Stimulated activated CD4-positive, alpha-beta T cell treated with anti-CD3 and anti-CD28 coated beads, Interleukin-12 subunit alpha, Interleukin-12 subunit beta, amount 100 ng/mL, for 24 hours (primary cell): ENCODE measurements around the gene MYO1E.
"Not testable (repeated sequence)": the region's sequence is repeated elsewhere in the genome, so short reads cannot be mapped to it uniquely, and the experiment has no call there.

Experiments used
- DNase-seq, 2 experiments: peaks; one replicate each; pipeline ENCODE4 v3.0.0-alpha.2; 2020; ENCODE audit warnings: low read depth in 2 of 2

MYO1E gene

DNA sequence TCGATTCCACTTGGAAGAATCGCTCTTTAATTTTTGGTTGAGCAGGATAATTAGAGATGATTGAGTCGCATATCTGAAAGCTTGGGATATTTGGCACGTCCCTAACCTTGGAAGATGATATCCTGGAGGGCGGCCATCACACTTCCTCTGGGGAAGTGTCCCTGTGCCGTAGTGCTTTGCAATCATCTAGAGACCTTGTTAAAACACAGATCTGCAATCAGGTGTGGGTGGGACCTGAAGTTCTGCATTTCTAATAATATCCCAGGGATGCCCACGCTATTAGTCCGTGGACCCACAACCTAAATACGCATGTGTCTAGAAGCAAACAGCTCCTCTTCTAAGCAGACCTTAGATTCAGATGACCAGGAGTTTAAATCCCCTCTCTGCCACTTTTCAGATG, 20.5 kb downstream of the MYO1E start:
- no peak for DNase-seq

DNA sequence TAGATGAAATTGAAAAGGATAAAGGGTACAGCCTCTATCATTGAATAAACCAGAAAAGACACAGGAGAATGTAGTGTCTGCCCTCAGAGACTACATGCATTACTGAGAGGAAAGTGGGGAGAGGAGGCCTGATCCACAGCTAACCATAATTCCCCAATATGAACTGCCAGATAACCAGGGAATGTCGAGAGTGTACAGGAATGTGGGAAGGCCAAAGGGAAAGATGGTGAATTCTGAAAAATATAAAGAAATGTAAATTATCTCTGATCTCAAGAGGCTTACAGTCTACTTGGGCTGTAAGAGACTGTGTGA, 22.3 kb downstream of the MYO1E start:
- no peak for DNase-seq

DNA sequence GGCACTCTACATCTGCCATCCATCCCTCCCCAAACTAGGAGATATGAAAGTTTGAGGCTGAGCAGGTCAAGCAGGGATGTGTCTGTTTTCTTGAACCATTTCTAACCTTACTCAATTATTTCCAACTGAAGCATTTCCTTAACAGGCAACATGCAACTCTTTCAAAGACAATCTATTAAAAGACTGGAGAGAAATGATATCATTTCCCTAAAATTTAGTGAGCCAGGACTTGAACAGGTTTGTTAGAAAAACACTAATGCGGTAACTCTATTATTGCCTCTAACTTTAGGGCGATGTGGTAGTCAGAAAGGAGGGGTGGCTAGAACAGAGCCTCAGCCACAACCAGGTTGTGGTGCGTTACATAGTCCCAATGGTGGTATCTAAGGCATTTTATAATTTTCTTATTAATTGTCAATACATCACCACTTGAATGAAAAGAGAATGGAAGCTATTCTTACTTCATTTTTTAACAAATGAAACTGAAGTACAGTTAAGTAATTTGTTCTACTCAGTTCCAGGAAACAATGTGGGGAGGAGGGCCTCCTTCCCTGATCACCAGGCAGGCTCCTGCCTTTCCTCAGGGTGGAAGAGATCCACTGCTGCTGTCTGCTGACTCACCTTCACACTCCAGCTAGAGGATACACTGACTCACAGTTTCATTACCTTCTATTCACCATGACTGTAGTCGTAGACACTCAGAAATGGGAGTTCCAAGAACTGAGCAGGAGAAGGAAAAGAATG, 22.8 kb downstream of the MYO1E start:
- peak in 1 of 2 experiments; percentile 21 for DNase-seq

DNA sequence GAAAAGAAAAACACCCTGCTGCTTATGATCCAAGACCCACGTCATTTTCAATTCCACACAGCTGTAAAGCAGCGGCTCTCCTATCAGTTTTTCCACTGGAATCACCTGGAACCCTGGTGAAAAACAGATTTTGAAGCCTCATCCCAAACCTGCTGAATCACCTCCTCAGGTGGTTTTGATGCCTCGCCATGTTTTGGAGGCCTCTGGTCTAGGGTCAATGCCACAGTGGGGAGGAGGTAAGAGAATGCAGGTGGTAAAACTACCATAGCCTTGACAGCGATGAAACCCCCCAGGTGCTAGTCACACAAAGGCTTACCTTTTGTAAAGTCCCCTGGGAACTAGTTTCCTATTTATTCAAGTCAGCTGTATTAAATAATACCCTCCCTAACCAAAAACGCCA, 24.8 kb downstream of the MYO1E start:
- no peak for DNase-seq

GRCh38 chr15:59346951-59347350, 25.7 kb downstream of the MYO1E start:
- no peak for DNase-seq

GRCh38 chr15:59345326-59345725, 27.3 kb downstream of the MYO1E start:
- DNase-seq, result no peak

DNA sequence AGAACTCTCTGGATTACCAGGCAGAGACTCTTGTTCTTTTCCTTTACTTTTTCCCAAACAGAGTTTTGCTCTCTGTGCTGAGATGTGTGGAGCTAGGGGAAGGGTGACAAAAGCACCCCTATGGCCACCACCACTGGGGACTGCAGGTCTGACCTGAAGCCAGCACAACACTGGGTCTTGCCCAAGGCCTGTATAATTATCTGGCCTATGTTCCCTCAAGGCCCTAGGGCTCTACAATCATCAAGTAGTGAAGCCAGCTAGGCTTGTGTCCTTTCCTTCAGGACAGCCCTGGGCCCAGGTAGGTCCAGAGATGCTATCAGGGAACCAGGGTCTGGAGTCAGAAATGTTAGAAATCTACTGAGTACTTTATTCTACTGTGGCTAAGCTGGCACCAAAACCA, 28.4 kb downstream of the MYO1E start:
- DNase-seq, result no peak

GRCh38 chr15:59340325-59340724, 32.3 kb downstream of the MYO1E start:
- no peak for DNase-seq

GRCh38 chr15:59339252-59339672, 33.4 kb downstream of the MYO1E start:
- no peak for DNase-seq

GRCh38 chr15:59338414-59338813, 34.3 kb downstream of the MYO1E start:
- DNase-seq, result no peak

- not testable (repeated sequence) for DNase-seq
Observed at GRCh38 chr15:59336725-59337124, 35.9 kb downstream of the MYO1E start.

GRCh38 chr15:59335207-59335786, 37.4 kb downstream of the MYO1E start:
- DNase-seq, result no peak

GRCh38 chr15:59334076-59334415, 38.6 kb downstream of the MYO1E start:
- DNase-seq, result no peak

DNA sequence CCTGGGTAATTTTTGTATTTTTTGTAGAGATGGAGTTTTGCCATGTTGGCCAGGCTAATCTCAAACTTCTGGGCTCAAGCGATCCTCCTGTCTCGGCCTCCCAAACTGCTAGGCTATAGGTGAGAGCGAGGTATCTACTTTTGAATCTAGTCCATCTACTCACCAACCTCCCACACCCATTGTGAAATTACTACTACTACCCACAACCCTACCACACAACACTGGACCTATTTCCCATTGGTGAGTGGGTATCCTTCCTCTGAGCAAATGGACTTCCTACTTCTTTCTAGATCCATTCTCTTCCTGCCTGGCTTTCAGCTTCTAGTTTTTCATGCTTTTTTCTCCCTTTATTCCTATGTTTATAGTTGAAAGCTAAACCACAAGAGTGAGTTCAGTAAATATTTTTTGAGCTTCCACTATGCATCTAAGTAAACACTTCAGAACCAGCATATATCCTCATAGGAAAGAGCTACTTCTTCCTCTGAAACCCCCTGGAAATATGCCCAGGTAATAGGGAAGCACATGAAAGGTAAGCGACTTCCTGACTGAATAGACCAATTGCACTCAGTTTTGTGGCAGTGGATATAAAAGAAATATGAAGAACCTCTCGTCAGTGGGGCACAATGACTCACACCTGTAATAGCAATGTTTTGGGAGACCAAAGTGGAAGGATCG, 39.1 kb downstream of the MYO1E start:
- no peak for DNase-seq

DNA sequence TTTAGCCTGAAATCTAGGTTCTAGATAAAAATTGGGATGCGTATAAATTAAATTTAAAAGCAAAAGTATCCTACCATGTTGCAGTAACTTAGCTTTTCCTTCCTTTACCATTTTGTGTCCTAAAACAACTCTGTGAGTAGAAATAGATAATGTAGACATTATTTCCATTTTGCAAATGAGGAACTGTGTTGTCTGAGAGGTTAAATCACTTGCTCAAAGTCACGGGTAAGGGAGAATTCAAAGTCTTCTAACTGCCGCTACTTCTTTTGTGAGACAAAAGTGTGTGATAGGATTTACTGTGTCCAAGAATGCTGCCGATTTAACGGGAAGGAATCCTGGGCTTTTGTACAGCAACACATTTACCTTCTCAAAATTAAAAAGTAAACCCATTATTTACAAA, 40.7 kb downstream of the MYO1E start:
- no peak for DNase-seq

DNA sequence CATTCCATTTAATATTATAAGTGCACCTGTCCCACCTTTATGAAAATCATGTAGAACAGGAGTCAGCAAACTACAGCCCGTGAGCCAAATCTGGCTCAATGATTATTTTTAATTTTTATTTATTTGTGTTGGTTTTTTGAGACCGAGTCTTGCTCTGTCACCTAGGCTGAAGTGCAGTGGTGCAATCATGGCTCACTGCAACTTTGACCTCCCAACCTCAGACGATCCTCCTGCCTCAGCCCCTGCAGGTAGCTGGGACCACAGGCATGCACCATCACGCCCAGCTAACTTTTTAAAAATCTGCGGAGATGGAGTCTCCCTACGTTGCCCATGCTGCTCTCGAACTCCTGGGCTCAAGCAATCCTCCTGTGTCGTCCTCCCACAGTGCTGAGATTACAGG, 42.0 kb downstream of the MYO1E start:
- no peak for DNase-seq

DNA sequence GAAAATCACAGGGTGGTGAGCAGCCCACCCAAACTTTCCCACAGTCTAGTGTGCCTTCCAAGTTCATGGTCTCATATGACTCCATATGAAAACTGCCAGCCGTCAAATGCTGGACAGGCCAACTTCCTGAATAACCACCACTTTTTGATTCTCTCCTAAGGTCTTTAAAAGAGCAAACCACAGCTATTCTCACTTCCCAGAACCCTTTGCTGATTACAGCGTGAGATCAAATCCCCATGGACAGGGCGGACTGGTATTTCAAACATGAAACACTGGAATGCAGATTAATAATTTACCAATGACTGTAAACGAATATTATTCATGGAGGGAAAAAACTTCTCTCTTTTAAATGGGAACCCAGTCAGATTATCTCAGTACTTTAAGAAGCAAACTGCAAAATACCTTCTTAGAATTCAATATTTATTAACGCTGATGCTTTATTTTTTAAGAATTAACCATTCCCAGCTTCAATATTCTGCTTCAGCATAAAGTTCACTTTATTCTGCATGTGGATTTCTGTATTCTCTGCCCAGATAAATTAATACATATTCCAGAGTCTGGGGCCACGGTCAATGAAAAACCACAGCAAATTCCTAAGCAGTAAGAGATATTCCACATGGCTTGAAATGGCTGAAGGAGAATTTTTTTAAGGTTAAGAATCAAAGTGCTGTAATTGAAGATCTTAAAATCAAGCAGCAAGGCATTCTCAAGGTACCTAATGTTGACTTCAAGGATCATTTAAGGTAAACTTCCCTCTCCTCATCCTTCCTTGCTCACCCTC, 42.9 kb downstream of the MYO1E start:
- DNase-seq, result no peak

- DNase-seq, result no peak
Observed at GRCh38 chr15:59329091-59329490, 43.6 kb downstream of the MYO1E start.

- DNase-seq, result no peak
Observed at GRCh38 chr15:59327942-59328341, 44.7 kb downstream of the MYO1E start.

GRCh38 chr15:59326856-59327255, 45.8 kb downstream of the MYO1E start:
- DNase-seq, result no peak

- DNase-seq, result no peak
Observed at GRCh38 chr15:59322056-59322759, 50.5 kb downstream of the MYO1E start.
